ENCODE measurements around the gene PPP3R1.

GRCh38 chr2:68141875-68142274, 110.5 kb downstream of the PPP3R1 start:
- TF ChIP-seq POLR2AphosphoS5 (IDR thresholded peaks at IDR 0.05; ENCODE audit: insufficient read depth, low read depth, low read length) (no peak), CTCF (IDR thresholded peaks at IDR 0.05; ENCODE audit: extremely low read depth in 1 of 2, insufficient read depth in 1 of 2, low read depth in 1 of 2, low read length in 2 of 2) (no peak), JUN (IDR thresholded peaks at IDR 0.05; ENCODE audit: borderline replicate concordance, insufficient read depth, insufficient read length, low read depth) (no peak), MAX (IDR thresholded peaks at IDR 0.05; ENCODE audit: insufficient read depth, insufficient read length) (no peak)

All from endothelial cell of umbilical vein (primary cell).